ENCODE data around the gene STX18.

DNA sequence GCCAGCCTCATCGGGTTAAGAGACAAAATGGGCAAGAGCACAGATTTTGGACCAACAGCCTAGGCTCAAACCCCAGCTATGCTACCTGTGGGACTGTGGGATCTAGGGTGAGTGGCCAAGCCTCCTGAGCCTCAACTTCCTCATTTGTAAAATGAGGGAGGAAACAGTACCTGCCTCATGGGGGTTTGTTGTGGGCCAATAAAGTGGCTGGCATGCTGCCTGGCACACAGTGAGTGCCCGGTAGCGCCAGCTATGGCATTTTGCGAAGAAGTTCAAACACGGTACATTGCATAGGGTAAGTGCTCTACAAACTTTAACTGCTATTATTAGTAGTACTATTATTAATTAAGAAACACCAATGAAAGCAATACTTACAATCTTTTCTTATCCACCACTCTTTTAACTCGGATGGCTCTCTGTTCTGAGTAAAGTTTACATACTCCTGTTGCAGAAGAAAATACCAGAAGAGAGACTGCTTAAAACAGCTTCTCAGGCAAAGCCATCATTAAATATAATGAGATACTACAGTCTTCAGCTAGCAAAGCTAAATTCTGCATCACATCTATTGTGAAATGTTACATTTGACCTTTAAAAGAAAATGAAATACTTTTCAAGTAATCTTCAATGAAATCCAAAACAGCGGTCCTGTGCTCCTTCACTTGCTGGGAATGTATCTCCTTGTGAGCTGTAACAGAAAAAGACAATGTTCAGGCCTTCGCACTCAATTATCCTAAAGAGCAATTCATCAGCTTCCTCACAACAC lies 84.9 kb downstream of the STX18 start:
- TF ChIP-seq, protein P1, sequence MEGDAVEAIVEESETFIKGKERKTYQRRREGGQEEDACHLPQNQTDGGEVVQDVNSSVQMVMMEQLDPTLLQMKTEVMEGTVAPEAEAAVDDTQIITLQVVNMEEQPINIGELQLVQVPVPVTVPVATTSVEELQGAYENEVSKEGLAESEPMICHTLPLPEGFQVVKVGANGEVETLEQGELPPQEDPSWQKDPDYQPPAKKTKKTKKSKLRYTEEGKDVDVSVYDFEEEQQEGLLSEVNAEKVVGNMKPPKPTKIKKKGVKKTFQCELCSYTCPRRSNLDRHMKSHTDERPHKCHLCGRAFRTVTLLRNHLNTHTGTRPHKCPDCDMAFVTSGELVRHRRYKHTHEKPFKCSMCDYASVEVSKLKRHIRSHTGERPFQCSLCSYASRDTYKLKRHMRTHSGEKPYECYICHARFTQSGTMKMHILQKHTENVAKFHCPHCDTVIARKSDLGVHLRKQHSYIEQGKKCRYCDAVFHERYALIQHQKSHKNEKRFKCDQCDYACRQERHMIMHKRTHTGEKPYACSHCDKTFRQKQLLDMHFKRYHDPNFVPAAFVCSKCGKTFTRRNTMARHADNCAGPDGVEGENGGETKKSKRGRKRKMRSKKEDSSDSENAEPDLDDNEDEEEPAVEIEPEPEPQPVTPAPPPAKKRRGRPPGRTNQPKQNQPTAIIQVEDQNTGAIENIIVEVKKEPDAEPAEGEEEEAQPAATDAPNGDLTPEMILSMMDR (conservative IDR thresholded peaks at IDR 0.05 in 1 of 2, IDR thresholded peaks at IDR 0.05 in 1 of 2; ENCODE audit: low read depth in 1 of 2, low read length in 2 of 2): no peak
- no peak for TF ChIP-seq EZH2 (IDR thresholded peaks at IDR 0.05; ENCODE audit: low read length, missing control alignments)
